Kidney epithelial cell (primary cell): ENCODE data around the gene AHR. TPM values are rescaled to one million over a fixed set of nuclear protein-coding genes. Genes with fewer than 3 reads are reported as not detected.

Experiments
- DNase-seq: peaks from one replicate; pipeline ENCODE4 v3.0.0-alpha.2; 2010; ENCODE audit warnings: low read depth
- H3K27me3 ChIP-seq: 2 replicates; pipeline ENCODE4 v1.6.0; 2011; ENCODE audit warnings: low read length; ENCODE audit not compliant: control insufficient read depth, insufficient read depth
- H3K36me3 ChIP-seq: 2 replicates; pipeline ENCODE4 v1.5.1; 2011; ENCODE audit warnings: low read length; ENCODE audit not compliant: control insufficient read depth, insufficient read depth
- H3K4me3 ChIP-seq: 2 replicates; pipeline ENCODE4 v1.5.1; 2011; ENCODE audit warnings: low read depth, mild to moderate bottlenecking, control low read depth, low read length
- CTCF ChIP-seq: IDR thresholded peaks from 2 replicates; pipeline ENCODE4 v1.5.1; 2011; ENCODE audit warnings: mild to moderate bottlenecking, moderate library complexity, low read length, control low read depth, inconsistent platforms; ENCODE audit not compliant: insufficient read depth, poor library complexity, severe bottlenecking
- total RNA-seq: library from RNA; depleted of rRNA; stranded (reverse); fragments of >200 nt; gene quantifications from 2 replicates; pipeline ENCODE4 v1.2.3, GENCODE V29; 2015

The AHR gene
- total RNA-seq, 1 donor from 2014 or later = 29.0 TPM

- no peak for TF ChIP-seq CTCF
- no peak overlapping the region for H3K4me3 ChIP-seq
- H3K27me3 ChIP-seq = no peaks in the 10 kb centered on the region
- H3K36me3 ChIP-seq = no peaks in the 10 kb centered on the region
- DNase-seq = no peak
Observed at GRCh38 chr7:17368856-17369524, 70.5 kb downstream of the AHR start.

GRCh38 chr7:17369691-17370426, 71.4 kb downstream of the AHR start:
- H3K27me3 ChIP-seq = no peaks in the 10 kb centered on the region
- no peaks in the 10 kb centered on the region for H3K36me3 ChIP-seq
- TF ChIP-seq CTCF = no peak
- no peak overlapping the region for H3K4me3 ChIP-seq
- DNase-seq = peak; percentile 48

- DNase-seq = no peak
- Histone ChIP-seq H3K36me3 (no peaks in the 10 kb centered on the region), H3K27me3 (no peaks in the 10 kb centered on the region), H3K4me3 (no peak overlapping the region)
- TF ChIP-seq CTCF = no peak
Observed at GRCh38 chr7:17370901-17371585, 72.6 kb downstream of the AHR start.

GRCh38 chr7:17371671-17372524, 73.4 kb downstream of the AHR start:
- Histone ChIP-seq H3K4me3 (no peak overlapping the region), H3K27me3 (no peaks in the 10 kb centered on the region), H3K36me3 (no peaks in the 10 kb centered on the region)
- peak; percentile 90 for DNase-seq
- TF ChIP-seq CTCF = no peak

GRCh38 chr7:17374157-17374556, 75.7 kb downstream of the AHR start:
- no peak for TF ChIP-seq CTCF
- H3K36me3 ChIP-seq = no peaks in the 10 kb centered on the region
- no peak for DNase-seq
- no peak overlapping the region for H3K4me3 ChIP-seq
- H3K27me3 ChIP-seq = no peaks in the 10 kb centered on the region
